NCI-H82 treated with DMSO at 0.1 percent for 48 hours (cell line): ENCODE data around the gene BAIAP2.
"Not testable (repeated sequence)": the region's sequence is repeated elsewhere in the genome, so short reads cannot be mapped to it uniquely, and the experiment has no call there.

ENCODE experiments used
- DNase-seq: peaks from one replicate; lab custom pipeline; 2025; ENCODE audit not compliant: unreplicated experiment; lab: John Stamatoyannopoulos, UW

The BAIAP2 gene

GRCh38 chr17:81066072-81066471, 31.1 kb downstream of the BAIAP2 start:
- DNase-seq, result no peak

- peak; percentile 32 for DNase-seq
Observed at GRCh38 chr17:81066771-81067315, 31.9 kb downstream of the BAIAP2 start.

- DNase-seq, result peak; percentile 84
Observed at GRCh38 chr17:81067391-81067811, 32.5 kb downstream of the BAIAP2 start.

GRCh38 chr17:81068411-81069134, 33.6 kb downstream of the BAIAP2 start:
- DNase-seq, result no peak

GRCh38 chr17:81069135-81069645, 34.2 kb downstream of the BAIAP2 start:
- no peak for DNase-seq

GRCh38 chr17:81070541-81071246, 35.7 kb downstream of the BAIAP2 start:
- DNase-seq, result no peak

GRCh38 chr17:81071761-81072741, 37.1 kb downstream of the BAIAP2 start:
- no peak for DNase-seq

GRCh38 chr17:81073967-81074839, 39.3 kb downstream of the BAIAP2 start:
- DNase-seq, result no peak

- DNase-seq, result no peak
Observed at GRCh38 chr17:81074875-81075274, 39.9 kb downstream of the BAIAP2 start.

GRCh38 chr17:81075307-81075706, 40.4 kb downstream of the BAIAP2 start:
- peak; percentile 70 for DNase-seq

GRCh38 chr17:81076141-81076679, 41.3 kb downstream of the BAIAP2 start:
- peak; percentile 98 for DNase-seq

- DNase-seq, result not testable (repeated sequence)
Observed at GRCh38 chr17:81078026-81078913, 43.3 kb downstream of the BAIAP2 start.

GRCh38 chr17:81080019-81080418, 45.1 kb downstream of the BAIAP2 start:
- no peak for DNase-seq

GRCh38 chr17:81081222-81082176, 46.5 kb downstream of the BAIAP2 start:
- no peak for DNase-seq

- no peak for DNase-seq
Observed at GRCh38 chr17:81082177-81083073, 47.5 kb downstream of the BAIAP2 start.

GRCh38 chr17:81083125-81083765, 48.3 kb downstream of the BAIAP2 start:
- no peak for DNase-seq
